ENCODE data around the gene CD244.

The CD244 gene

DNA sequence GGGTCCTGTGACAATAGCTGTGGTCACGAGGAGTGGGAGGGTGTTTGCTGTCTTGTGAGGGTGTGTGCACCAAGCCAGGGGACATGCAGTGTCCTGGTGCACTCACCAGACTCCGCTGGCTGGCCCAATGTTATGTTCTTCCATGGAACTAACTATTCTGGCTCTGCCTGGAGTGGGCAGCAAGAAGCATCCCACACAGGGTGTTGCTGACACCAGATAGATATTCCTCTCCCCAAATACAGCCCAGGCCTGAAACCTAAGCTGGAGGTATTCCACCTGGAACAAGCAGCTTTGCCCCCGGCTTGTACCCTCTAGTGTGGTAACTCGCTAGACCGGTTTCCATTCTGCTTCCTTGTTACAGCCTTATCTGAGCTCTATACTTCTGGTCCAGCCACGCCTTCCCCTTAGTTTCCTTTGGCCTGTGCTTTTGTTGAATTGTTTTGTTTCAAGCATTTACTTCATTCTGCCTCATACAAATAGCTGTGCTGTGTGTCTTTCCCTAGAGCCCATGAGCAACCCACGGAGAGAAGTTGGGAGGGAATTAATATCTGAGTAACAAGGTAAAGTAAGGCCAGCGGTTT lies 81.4 kb downstream of the CD244 start:
- DNase-seq (ENCODE audit: low read depth) = no peak

DNA sequence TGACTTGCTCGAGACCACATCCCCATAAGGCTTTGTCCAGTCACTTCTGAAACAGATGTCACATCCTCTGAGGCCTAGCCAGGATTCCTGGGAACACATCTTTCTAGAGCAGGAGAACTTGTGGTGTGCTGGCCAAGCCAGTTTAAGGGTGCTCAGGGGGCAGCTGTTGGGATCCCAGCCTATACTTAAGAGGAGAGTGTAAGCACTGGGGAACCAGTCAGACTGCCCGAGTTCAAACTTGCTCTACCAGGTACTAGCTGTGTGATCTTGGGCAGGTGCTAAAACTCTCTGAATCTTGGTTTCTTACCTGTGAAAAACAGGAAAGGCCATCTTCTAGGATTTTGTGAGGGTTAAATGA lies 82.3 kb downstream of the CD244 start:
- DNase-seq (ENCODE audit: low read depth) = no peak

All from stimulated activated CD4-positive, alpha-beta T cell treated with anti-CD3 and anti-CD28 coated beads, Interleukin-2, amount 100 ng/mL, for 4 hours (primary cell).